K562 (cell line): ENCODE results near the gene DLST. TPM values are rescaled to one million over a fixed set of nuclear protein-coding genes. Genes with fewer than 3 reads are reported as not detected.

ENCODE experiments used
- ATAC-seq: fragments of 200-7000 bp; cut with Tn5 transposase; 3 replicates; pipeline ENCODE4 v1.9.1; 2020; ENCODE audit warnings: moderate library complexity
- BruUV-seq: library from RNA; stranded (reverse); fragments of 400-500 nt; replicated peaks from 2 replicates; lab custom pipeline; 2021; lab: Mats Ljungman, UMichigan
- CTCF ChIA-PET: fragments of 300-600 bp; formaldehyde crosslinking; extraction: SDS; loops from one replicate; lab custom pipeline; 2021; ENCODE audit warnings: low intra/inter-chr PET ratio; lab: Yijun Ruan, JAX
- POLR2A ChIA-PET: fragments of 300-600, 350-650 bp; sonication (Branson Sonifier 250); formaldehyde crosslinking; extraction: SDS; loops from one replicate; lab custom pipeline; 2021; ENCODE audit warnings: antibody characterized with exemption, inconsistent platforms; lab: Yijun Ruan, JAX
- DNase-seq, 4 experiments: peaks; one replicate each; pipeline versions ENCODE4 v3.0.0 to v3.0.0-alpha.2; 2011 to 2018; ENCODE audit warnings: low spot score in 3 of 4, mixed read lengths in 3 of 4; ENCODE audit errors: extremely low read depth in 1 of 4
- FAIRE-seq: peaks from 2 replicates; lab custom pipeline; 2011; peaks lifted over from hg19 to GRCh38; lab: Jason Lieb, UNC
- H2AFZ ChIP-seq: 2 replicates; pipeline ENCODE4 v1.6.0; 2011; ENCODE audit warnings: low read depth, low read length, control low read depth, inconsistent platforms
- H3K27ac ChIP-seq: fragments of 200-600 bp; 3 replicates; pipeline ENCODE4 v1.8.0; 2011; ENCODE audit warnings: low read depth, mild to moderate bottlenecking, control low read depth, inconsistent platforms, low read length, moderate library complexity, mixed read lengths; ENCODE audit errors: extremely low read depth
- H3K27me3 ChIP-seq, 2 experiments: fragments of 300-600 bp in 1 of 2; 2 replicates in 1 of 2; 3 replicates in 1 of 2; pipeline versions ENCODE4 v1.6.0 to v1.8.0; 2011; ENCODE audit warnings: inconsistent platforms in 2 of 2, low read length in 2 of 2, mild to moderate bottlenecking in 1 of 2, mixed read lengths in 1 of 2, moderate library complexity in 1 of 2; ENCODE audit not compliant: control insufficient read depth in 2 of 2, insufficient read depth in 2 of 2
- H3K36me3 ChIP-seq: fragments of 300-600 bp; 3 replicates; pipeline ENCODE4 v1.8.0; 2011; ENCODE audit warnings: mild to moderate bottlenecking, low read length, inconsistent platforms; ENCODE audit not compliant: control insufficient read depth, insufficient read depth
- H3K4me1 ChIP-seq, 2 experiments: fragments of 200-600 bp in 1 of 2; replicated peaks in 1 of 2; 2 replicates in 1 of 2; 3 replicates in 1 of 2; pipeline versions ENCODE4 v1.5.1 to v1.8.0; 2011; ENCODE audit warnings: inconsistent platforms in 2 of 2, low read length in 2 of 2, mild to moderate bottlenecking in 1 of 2, mixed read lengths in 1 of 2, moderate library complexity in 1 of 2; ENCODE audit not compliant: control insufficient read depth in 2 of 2, insufficient read depth in 2 of 2
- H3K4me2 ChIP-seq: 2 replicates; pipeline ENCODE4 v1.6.1; 2011; ENCODE audit warnings: low read length, control low read depth, inconsistent platforms, mixed read lengths; ENCODE audit not compliant: insufficient read depth
- H3K4me3 ChIP-seq: fragments of 200-600 bp; sonication (generic), shearing (Covaris generic); 2 replicates; pipeline ENCODE4 v1.5.1; 2016; ENCODE audit warnings: control low read depth, inconsistent platforms
- H3K79me2 ChIP-seq: fragments of 200-600 bp; 3 replicates; pipeline ENCODE4 v1.8.0; 2011; ENCODE audit warnings: low read length, inconsistent platforms; ENCODE audit not compliant: control insufficient read depth, insufficient read depth
- H3K9ac ChIP-seq, 2 experiments: 2 replicates each; pipeline versions ENCODE4 v1.6.0 to v1.6.1; 2011; ENCODE audit warnings: low read depth in 2 of 2, low read length in 2 of 2, control low read depth in 1 of 2, inconsistent platforms in 1 of 2, mild to moderate bottlenecking in 1 of 2, mixed read lengths in 1 of 2; ENCODE audit not compliant: insufficient read depth in 1 of 2
- H3K9me1 ChIP-seq: one replicate; pipeline ENCODE4 v1.6.0; 2011; ENCODE audit warnings: inconsistent platforms, mild to moderate bottlenecking, low read length, moderate library complexity; ENCODE audit not compliant: control insufficient read depth, insufficient read depth
- H3K9me3 ChIP-seq: replicated peaks from 2 replicates; pipeline ENCODE4 v1.5.1; 2011; ENCODE audit warnings: low read depth, low read length, inconsistent platforms; ENCODE audit not compliant: control insufficient read depth, insufficient read depth
- H4K20me1 ChIP-seq: replicated peaks from 2 replicates; pipeline ENCODE4 v1.6.1; 2011; ENCODE audit warnings: low read length, inconsistent platforms, mixed read lengths; ENCODE audit not compliant: control insufficient read depth, insufficient read depth
- MAZ ChIP-seq, 2 experiments: fragments of 450-650 bp in 1 of 2; sonication (generic) in 1 of 2; formaldehyde crosslinking; IDR thresholded peaks in 1 of 2; conservative IDR thresholded peaks in 1 of 2; 2 replicates each; pipeline versions ENCODE4 v1.4.0 to v1.5.0; 2020; ENCODE audit warnings: mild to moderate bottlenecking in 1 of 2, missing genetic modification reagents in 1 of 2
- NR2C2 ChIP-seq, 2 experiments: fragments of 200-800 bp in 1 of 2; sonication (Bioruptor generic) in 1 of 2; sonication (generic) in 1 of 2; formaldehyde crosslinking in 1 of 2; IDR thresholded peaks; 2 replicates each; pipeline versions ENCODE4 v1.6.1 to v1.8.0; 2016 to 2022; ENCODE audit warnings: mild to moderate bottlenecking in 1 of 2, missing compliant biosample characterization in 1 of 2, missing genetic modification characterization in 1 of 2, missing genetic modification reagents in 1 of 2
- PTRF ChIP-seq: fragments of 450-650 bp; IDR thresholded peaks from 2 replicates; pipeline ENCODE4 v1.6.1; 2016; ENCODE audit warnings: mild to moderate bottlenecking, missing genetic modification characterization, missing compliant biosample characterization
- SUPT5H ChIP-seq: fragments of 450-650 bp; IDR thresholded peaks from 2 replicates; pipeline ENCODE4 v1.6.1; 2016
- TAF15 ChIP-seq: fragments of 200-400 bp; formaldehyde crosslinking; IDR thresholded peaks from 2 replicates; pipeline ENCODE4 v1.6.1; 2017; ENCODE audit warnings: mild to moderate bottlenecking, low read depth, low read length, moderate library complexity
- WGBS: fragments of 100-300 bp; shearing (Covaris generic); methylation state at CpG from one replicate; pipeline ENCODE4 v1.1.6; 2016; ENCODE audit warnings: low coverage, mixed read lengths; ENCODE audit not compliant: insufficient coverage; ENCODE audit errors: missing lambda C conversion rate; 5-methylcytosine and 5-hydroxymethylcytosine counted together
- in situ Hi-C: fragments of 300-500 bp; cut with MboI; formaldehyde crosslinking; loops from 4 replicates; pipeline ENCODE4 v1.15.0; 2018; ENCODE audit warnings: inconsistent platforms, mixed read lengths
- intact Hi-C: fragments of 100-400 bp; cut with micrococcal nuclease; formaldehyde crosslinking; loops from 2 replicates; pipeline ENCODE4 v1.14.2; 2022
- polyA plus RNA-seq, 8 experiments: library from polyadenylated mRNA; depleted of rRNA in 4 of 8; stranded (reverse) in 5 of 8; unstranded in 3 of 8; fragments of >200 nt; fragmentation: Nextera tagmentation in 2 of 8; fragmentation: Illumina TruSeq in 1 of 8; extraction: Ambion mirVana in 2 of 8; extraction: Trizol in 1 of 8; gene quantifications; 2 replicates each; pipeline versions ENCODE4 v1.2.1 to v1.2.3, GENCODE V29; 2011 to 2014; ENCODE audit warnings: inconsistent platforms in 1 of 8, missing spikeins in 1 of 8
- total RNA-seq, 7 experiments: library from RNA; depleted of rRNA in 6 of 7; stranded (reverse); fragments of >200 nt in 6 of 7; fragmentation: Illumina TruSeq in 2 of 7; extraction: Trizol in 2 of 7; gene quantifications; 2 replicates each; pipeline versions ENCODE4 v1.2.1 to v1.2.3, GENCODE V29; 2011 to 2021; ENCODE audit warnings: low replicate concordance in 1 of 7
- TF ChIP-seq, protein P1 (sequence below): sonication (generic); formaldehyde crosslinking; IDR thresholded peaks from 2 replicates; pipeline ENCODE4 v1.8.0; 2022; ENCODE audit warnings: mild to moderate bottlenecking, low read depth, missing genetic modification reagents

DLST gene
- total and polyA plus RNA-seq, 9 of the 15 experiments (the other 6 are each of a cell fraction or from before 2014, with no cell fraction given): 3.0 to 73.7 (median 45.4) TPM

DNA sequence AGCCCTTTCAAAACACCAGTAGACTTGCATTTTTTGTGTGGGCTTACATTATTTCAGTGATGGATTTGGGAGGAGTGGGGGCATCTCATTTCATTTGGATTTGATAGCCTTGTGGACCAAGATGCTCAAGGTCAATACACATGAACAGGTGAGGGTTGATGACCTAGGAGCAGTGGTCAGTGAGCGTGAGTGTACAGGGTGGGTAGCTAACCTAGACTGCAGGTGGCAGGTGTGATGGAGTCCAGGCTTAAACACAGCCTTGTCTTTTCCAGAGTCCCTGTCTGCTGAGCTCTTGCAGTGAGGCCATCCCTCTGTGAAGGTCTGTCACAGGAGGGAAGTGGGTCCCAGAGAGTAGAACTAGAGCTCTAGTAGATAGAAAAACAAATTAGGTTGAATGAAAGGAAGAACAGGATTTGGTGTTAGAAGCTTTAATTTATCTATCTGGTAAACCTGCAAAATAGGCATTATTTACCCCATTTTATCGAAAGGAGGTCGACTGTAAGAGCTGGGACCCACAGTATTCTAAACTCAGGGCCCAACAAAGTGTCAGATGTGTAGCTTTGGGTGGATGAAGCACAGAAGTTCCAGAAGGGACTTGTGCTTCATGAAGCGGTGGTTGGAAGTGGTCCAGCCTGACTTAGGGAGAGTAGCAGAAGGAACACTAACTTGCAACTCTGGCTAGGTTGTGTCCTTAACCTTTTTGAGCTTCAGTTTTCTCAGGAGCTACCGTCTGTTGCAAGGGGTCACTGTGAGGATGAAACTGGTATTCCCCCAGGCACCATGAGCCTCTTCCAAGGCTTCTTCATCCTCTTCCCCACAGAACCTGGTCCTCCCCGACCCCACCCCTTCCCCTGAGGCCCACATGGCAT, 23.2 kb downstream of the DLST start:
- Histone ChIP-seq H3K4me3 (no peak overlapping the region), H3K9me1 (no peaks in the 10 kb centered on the region), H3K9me3 (no peaks in the 10 kb centered on the region), H3K4me2 (no peak overlapping the region), H4K20me1 (no peaks in the 10 kb centered on the region; the same call in 1 of the 2 replicates), H3K27me3 (no peaks in the 10 kb centered on the region), H3K36me3 (peaks cover 53% of the 10 kb centered on the region; the same call in 2 of the 3 replicates), H2AFZ (no peak overlapping the region), H3K79me2 (no peaks in the 10 kb centered on the region), H3K9ac (no peak overlapping the region), H3K27ac (no peak overlapping the region; the same call in 2 of the 3 replicates), H3K4me1 (peaks cover 10 to 29% of the 10 kb centered on the region in 2 experiments; a peak in 3 of 5 replicates)
- 83% methylated on average over 6 of the region's 6 CpGs for WGBS
- no peak for FAIRE-seq
- no peak; the same call in 2 of the 3 replicates for ATAC-seq
- BruUV-seq: no TSS peak
- TF ChIP-seq, protein P1, sequence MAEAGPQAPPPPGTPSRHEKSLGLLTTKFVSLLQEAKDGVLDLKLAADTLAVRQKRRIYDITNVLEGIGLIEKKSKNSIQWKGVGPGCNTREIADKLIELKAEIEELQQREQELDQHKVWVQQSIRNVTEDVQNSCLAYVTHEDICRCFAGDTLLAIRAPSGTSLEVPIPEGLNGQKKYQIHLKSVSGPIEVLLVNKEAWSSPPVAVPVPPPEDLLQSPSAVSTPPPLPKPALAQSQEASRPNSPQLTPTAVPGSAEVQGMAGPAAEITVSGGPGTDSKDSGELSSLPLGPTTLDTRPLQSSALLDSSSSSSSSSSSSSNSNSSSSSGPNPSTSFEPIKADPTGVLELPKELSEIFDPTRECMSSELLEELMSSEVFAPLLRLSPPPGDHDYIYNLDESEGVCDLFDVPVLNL (CRISPR knock-in tag): no peak
- TF ChIP-seq MAZ (CRISPR knock-in tag; conservative IDR thresholded peaks at IDR 0.05 in 1 of 2, IDR thresholded peaks at IDR 0.05 in 1 of 2): no peak
- TF ChIP-seq NR2C2 (CRISPR knock-in tag; IDR thresholded peaks at IDR 0.05): no peak
- TF ChIP-seq NR2C2 (tag; IDR thresholded peaks at IDR 0.05): no peak
- TF ChIP-seq PTRF: no peak
- TF ChIP-seq SUPT5H: peak; percentile 51; the same call in 1 of the 2 replicates
- no peak for TF ChIP-seq TAF15
- ChIA-PET POLR2A (interaction anchor here (0.6 to 1.7 kb wide), 13 partner anchors 8 to 603 kb away, joined by 3 to 6 read pairs (median 3); partner anchors contain the start of gene RPS6KL1), CTCF (interaction anchor here (2.8 kb wide), 1 partner anchor 44 kb away, joined by 23 read pairs; no protein-coding TSS in a partner anchor)
- in situ Hi-C loops (loop anchor here (5.0 kb wide), 1 partner anchor 43 kb away; no protein-coding TSS in a partner anchor), intact Hi-C loops (loop anchor here (1.0 to 5.0 kb wide), 2 partner anchors 44 to 298 kb away; no protein-coding TSS in a partner anchor)
- DNase-seq: no peak
